Retinal pigment epithelial cell (primary cell): ENCODE measurements around the gene KIAA1328.
A peak's percentile ranks its signal among the peaks of the same experiment; 100 is the strongest.

ENCODE experiments used
- DNase-seq: peaks from one replicate; pipeline ENCODE4 v3.0.0-alpha.2; 2010; ENCODE audit warnings: low read depth
- H3K4me3 ChIP-seq: 2 replicates; pipeline ENCODE4 v1.5.1; 2011; ENCODE audit warnings: mild to moderate bottlenecking, low read length, control low read depth, moderate library complexity
- CTCF ChIP-seq: conservative IDR thresholded peaks from 2 replicates; pipeline ENCODE4 v1.5.1; 2011; ENCODE audit warnings: low read depth, low read length, control low read depth, inconsistent platforms

The KIAA1328 gene

DNA sequence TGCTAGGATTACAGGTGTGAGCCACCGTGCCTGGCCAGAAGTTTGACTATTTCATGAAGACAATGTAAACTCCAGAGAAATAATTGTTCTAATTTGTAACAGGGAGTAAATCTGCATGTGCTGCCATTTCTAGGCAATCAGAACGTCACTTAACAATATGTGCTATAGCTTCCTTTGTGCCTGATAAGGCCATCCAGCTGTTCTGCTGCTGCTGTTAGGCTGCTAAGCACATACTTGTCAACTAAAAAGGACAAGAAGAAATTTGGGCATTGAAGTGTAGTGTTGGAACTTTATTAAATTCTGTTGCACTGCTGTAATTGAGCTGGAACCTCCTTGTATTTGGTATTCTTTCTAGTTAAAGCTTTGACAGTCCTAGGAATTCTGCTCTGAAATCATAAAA is 57.1 kb downstream of the KIAA1328 start:
- no peak for TF ChIP-seq CTCF
- no peak overlapping the region for H3K4me3 ChIP-seq
- DNase-seq = no peak

DNA sequence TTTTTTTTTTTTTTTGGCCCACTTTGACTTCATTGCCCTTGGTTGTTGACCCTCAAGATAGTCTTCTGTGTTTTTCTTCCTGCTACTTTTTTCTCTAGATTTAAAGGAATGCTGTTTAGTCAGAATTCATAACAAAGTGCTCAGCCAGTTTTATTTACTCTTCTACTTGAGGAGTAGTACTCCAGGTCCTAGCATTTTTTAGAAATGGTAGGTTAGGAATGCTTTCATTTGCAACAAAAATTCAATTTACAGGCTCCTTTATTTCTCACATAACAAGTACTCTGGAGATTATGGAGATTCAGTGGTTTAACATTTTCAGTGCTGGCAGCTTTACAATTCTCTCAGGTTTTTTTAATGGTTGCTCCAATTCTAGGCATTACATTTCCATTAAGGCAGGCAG is 58.2 kb downstream of the KIAA1328 start:
- DNase-seq = no peak
- no peak for TF ChIP-seq CTCF
- no peak overlapping the region for H3K4me3 ChIP-seq

DNA sequence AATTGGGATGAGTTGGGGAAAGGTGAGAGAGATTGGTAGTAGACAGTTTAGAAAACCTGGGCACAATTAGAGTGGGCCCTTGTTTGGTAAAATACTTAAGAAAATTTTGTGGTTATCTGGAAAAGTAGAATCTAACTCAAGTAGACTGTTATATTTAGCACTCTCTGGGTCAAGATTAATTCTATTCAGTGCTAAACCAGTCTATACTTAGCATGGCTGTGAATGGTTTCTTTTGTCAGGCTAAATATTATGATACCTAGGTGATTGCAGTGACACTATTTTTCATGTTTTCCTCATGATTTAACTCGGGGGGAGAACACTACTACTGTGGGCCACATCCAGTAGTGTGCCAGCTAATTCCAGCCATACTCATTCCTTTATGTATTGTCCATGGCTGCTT is 58.9 kb downstream of the KIAA1328 start:
- no peak for DNase-seq
- no peak for TF ChIP-seq CTCF
- no peak overlapping the region for H3K4me3 ChIP-seq

- H3K4me3 ChIP-seq = no peak overlapping the region
- no peak for DNase-seq
- no peak for TF ChIP-seq CTCF
These were observed 59.9 kb downstream of the KIAA1328 start for GRCh38 chr18:36888778-36889177.

- no peak overlapping the region for H3K4me3 ChIP-seq
- DNase-seq = peak; percentile 62
- TF ChIP-seq CTCF = no peak
These were observed 60.4 kb downstream of the KIAA1328 start for GRCh38 chr18:36889321-36889720.

- no peak for DNase-seq
- H3K4me3 ChIP-seq = no peak overlapping the region
- TF ChIP-seq CTCF = no peak
These were observed 60.8 kb downstream of the KIAA1328 start for GRCh38 chr18:36889742-36890141.

DNA sequence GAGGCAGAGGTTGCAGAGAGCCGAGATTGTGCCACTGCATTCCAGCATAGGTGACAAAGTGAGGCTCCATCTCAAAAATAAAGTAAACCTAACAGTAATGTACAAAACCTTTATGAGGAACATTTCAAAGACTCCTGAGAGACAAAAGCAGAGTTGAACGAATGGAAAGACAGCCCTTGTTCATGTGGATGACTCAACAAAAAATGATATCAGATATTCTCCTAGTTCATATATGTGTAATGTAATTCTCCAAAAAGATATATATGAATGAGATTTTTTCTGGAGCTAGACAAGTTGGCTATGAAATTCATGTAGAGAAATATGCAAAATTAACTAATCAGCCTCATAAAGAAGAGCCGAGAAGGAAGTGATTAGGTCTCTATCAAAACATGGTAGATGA is 61.7 kb downstream of the KIAA1328 start:
- DNase-seq = no peak
- TF ChIP-seq CTCF = no peak
- no peak overlapping the region for H3K4me3 ChIP-seq
